ENCODE data around the gene ZP2.
"Not testable (repeated sequence)": the region's sequence is repeated elsewhere in the genome, so short reads cannot be mapped to it uniquely, and the experiment has no call there.

ZP2 gene

GRCh38 chr16:21161211-21161610, 50.2 kb downstream of the ZP2 start:
- TF ChIP-seq CTCF (conservative IDR thresholded peaks at IDR 0.05): no peak
- no peak overlapping the region for H3K27ac ChIP-seq

- no peak for TF ChIP-seq CTCF (conservative IDR thresholded peaks at IDR 0.05)
- no peak overlapping the region for H3K27ac ChIP-seq
Observed at GRCh38 chr16:21160276-21160675, 51.1 kb downstream of the ZP2 start.

GRCh38 chr16:21159281-21159951, 52.0 kb downstream of the ZP2 start:
- TF ChIP-seq CTCF (conservative IDR thresholded peaks at IDR 0.05): no peak
- H3K27ac ChIP-seq: peak overlapping the region; percentile 62

- H3K27ac ChIP-seq: peak within 1 kb of the TSS; percentile 62
- TF ChIP-seq CTCF (conservative IDR thresholded peaks at IDR 0.05): no peak
Observed at GRCh38 chr16:21158208-21159110, 52.9 kb downstream of the ZP2 start, which contains the start of gene LDAF1. TSS of gene LDAF1 (plus strand) at chr16:21158674. CDS start at chr16:21161183, 2,509 bp downstream.

- H3K27ac ChIP-seq: no peak overlapping the region
- TF ChIP-seq CTCF (conservative IDR thresholded peaks at IDR 0.05): no peak
Observed at GRCh38 chr16:21157632-21158031, 53.7 kb downstream of the ZP2 start.

GRCh38 chr16:21156767-21157467, 54.5 kb downstream of the ZP2 start:
- no peak overlapping the region for H3K27ac ChIP-seq
- peak; percentile 74 for TF ChIP-seq CTCF (conservative IDR thresholded peaks at IDR 0.05)

- H3K27ac ChIP-seq: not testable (repeated sequence)
Observed at GRCh38 chr16:21156011-21156410, 55.4 kb downstream of the ZP2 start.

- not testable (repeated sequence) for H3K27ac ChIP-seq
Observed at GRCh38 chr16:21153124-21153729, 58.1 kb downstream of the ZP2 start.

- H3K27ac ChIP-seq: not testable (repeated sequence)
Observed at GRCh38 chr16:21152160-21153030, 59.0 kb downstream of the ZP2 start.

Measured in VCaP (cell line).